ENCODE data around the gene DROSHA.
"Not testable (repeated sequence)": the region's sequence is repeated elsewhere in the genome, so short reads cannot be mapped to it uniquely, and the experiment has no call there.

DROSHA gene

DNA sequence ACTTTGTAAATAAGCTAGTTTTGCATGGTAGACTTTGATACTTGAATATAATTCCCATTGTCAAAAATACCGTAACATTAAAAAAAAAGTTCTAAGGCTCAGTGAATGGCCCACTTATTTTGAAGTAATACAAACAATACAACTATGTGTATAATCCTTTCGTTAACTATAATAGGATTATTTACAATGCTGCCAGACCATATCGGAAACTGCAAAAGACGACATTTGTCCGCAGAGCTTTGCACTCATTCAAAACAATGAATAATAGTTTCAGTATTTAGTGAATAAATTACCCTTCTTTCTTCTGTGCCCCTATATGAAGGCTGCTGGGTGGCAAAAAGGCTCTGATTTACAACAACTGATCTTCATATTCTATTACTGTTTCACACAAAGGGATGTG, 121.8 kb downstream of the DROSHA start:
- DNase-seq = no peak

DNA sequence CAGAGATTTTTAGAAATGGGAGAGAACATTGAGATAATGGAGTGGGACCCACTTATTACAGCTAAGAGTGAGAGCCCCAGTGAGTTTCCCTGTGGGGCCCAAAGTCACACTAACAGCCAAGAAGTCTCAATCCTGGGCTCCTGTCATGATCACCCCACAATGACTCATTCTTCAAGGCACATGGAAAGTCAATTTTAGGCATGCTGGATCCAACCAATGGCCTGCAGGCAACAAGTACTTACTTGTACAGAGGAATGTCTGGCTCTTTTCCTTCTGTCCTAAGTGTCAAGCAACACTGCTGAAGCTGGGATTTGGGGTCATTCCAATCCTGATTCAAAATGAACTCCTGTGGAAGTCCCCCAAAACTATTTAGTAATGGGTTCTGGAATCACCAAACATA, 123.1 kb downstream of the DROSHA start:
- DNase-seq = no peak

DNA sequence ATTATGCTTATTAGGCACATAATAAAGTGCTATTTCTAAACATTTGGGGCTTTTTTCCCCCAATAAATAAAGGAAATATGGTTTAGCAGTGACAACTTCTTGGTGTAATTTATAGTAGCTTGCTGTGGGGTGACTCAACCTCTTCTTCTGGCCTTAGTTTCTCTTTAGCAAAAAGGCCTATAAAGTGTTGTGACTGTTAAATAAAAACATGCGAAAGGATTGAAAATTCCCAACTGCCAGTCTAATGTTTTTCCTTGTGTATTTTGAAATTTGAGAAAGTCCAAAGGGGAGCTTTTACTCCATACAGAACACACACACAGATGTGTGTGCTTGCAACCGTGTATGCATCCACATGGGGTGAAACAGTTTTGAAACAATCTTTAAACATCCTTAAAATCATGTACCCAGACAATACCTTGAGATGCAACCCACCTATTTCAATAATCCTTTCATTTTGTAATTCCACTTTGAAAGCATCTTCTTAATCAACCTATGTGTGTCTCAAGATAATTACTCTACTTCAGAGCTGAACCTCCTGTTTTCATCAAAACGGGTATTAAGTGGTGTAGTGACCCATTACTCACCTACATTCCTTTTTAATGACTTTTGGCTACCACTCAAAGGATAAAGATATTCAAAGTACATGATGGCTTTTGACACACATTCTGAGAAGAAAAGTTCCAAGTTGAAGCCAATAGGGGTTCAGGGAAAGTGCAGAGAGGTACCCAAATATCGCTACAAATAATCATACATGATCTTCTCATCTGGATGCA, 123.8 kb downstream of the DROSHA start:
- no peak for DNase-seq

DNA sequence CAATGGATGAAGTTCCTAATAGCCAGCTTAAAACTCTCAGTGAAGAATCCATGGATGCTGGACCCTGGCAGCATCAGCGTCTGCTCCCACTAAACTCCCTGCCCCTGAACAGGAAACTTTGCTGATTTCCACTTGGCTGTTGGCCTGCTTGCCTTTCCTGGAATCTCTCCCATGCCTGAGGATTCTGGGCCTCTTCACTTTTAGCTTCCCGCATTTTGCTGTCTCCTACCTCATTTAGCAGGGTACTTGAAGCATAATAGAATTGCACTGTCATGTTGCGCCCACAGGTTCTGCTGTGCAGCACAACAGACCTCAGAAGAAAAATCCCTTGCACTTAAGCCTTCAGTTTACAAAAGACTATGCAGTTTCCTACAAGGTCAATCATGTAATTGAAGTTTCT, 127.6 kb downstream of the DROSHA start:
- no peak for DNase-seq

DNA sequence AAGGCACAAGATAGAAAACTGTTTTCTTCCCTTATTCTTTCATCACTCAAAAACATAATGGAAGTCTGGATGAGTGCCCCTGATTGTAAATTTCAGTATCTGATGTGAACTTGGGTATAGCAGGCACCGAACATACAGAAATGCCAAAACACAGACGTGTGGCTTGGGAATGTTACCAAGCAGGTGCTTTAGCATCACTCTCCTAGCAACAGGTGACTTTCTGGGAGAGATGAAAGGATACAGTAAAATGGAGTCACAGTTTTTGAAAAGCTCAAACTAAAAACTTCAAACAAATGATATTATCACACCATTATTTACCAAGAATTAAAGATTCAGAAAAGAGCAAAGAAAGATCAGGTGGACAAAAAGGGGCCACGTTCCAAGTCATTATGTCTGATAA, 130.2 kb downstream of the DROSHA start:
- no peak for DNase-seq

DNA sequence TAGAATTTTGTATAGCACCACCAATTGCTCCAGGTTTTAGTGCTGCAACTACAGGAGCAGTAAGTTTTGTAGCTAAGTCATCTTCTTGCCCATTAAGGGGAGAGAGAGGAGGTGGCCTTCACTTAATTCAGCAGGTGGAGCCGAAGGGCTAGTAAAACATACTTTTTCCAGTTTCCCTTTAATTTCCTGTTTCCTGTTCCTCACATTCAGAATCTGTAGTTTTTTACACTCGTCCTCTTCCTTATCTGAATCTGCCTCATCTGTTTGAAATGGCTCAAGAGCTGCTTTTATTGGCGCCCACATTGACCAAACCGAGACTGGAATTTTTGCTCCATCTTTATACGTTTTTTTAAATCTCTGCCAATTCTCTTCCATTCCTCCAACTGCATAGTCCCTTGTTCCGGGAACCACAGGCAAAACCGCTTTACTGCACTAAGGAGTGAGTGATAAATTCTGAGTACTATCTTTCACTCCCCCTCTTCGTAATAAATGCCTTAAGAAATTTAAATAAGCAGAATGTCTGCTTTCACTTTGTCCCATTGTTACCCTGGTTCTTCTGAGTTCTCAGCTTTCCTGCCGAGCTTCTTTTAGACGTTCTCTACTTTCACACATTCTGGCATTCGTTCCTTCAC, 133.9 kb downstream of the DROSHA start:
- no peak for DNase-seq

DNA sequence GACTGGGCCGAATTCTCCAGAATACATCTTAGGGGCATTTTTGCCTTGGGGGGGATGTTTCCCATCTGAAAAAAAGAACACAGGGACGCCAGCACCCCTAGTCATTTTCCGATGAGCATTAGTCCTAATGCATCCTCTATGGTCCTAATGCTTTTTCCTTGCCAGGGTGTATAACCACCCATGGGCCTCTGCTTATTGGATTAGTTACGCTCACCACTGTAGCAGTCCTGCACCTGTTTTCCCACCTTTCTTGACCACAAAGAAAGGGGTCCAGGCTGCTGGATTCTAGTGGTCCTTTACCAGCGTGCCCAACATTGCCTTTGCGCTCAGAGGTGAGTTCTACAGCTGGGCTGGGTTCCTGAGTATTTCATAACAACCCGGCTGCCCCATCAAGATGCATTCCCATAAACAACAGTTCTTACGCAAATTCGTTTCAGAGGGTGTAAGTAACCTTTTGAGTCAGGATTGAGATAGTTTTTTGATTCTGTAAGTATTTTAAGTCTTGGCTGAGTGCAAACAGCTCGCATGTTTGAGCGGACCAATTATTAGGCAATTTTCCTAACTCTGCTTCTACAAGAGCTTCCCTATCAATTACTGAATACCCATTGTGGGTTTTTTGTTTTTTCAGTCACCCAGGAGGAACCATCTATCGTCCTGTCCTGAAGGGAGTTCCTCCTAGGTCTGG, 135.1 kb downstream of the DROSHA start:
- no peak for DNase-seq

DNA sequence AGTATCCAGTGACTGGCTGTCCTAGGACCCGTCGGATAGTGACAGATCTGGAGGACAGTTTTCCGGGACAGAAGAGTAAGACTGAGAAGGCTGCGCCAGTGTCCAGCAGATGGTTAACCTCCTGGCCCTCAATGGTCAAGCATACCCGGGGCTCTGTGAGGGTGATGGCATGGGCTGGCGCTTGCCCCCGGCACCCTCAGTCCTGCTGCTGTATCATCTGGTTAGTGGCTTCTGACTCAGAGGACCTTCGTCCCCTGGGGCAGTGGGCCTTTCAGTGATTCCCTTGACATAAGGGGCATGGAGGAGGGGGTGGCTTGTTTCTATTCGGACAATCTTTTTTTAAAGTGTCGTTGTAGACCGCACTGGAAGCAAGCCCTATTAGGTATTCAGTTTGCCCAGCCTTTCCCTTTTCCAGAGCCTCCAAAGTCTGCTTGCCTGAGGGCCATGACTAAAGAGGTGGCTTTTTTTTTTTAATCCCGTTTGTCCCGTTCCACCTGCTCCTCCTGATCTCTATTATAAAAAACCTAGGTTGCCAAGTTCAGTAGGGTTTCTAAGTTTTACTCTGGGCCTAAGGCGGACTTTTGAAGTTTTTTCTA, 136.3 kb downstream of the DROSHA start:
- DNase-seq = not testable (repeated sequence)

DNA sequence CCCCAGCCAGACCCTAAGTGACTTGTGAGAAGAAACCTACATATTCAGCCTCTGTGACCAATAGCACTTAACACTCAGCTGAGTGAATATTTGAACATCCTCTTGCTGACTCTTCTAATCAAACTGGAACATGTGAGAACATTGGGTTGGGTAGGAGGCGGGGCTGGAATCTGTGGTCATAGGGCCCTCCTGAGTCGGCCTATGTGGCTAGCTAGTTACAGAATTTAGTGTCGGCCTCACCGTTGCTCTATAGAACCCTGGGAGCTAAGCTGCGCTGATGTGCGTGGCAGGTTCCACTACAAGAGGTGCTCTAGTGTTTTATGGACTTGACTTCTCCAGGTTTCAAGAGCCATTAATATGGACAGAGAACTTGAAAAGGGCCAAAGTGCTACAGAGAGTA, 138.8 kb downstream of the DROSHA start:
- DNase-seq = no peak

DNA sequence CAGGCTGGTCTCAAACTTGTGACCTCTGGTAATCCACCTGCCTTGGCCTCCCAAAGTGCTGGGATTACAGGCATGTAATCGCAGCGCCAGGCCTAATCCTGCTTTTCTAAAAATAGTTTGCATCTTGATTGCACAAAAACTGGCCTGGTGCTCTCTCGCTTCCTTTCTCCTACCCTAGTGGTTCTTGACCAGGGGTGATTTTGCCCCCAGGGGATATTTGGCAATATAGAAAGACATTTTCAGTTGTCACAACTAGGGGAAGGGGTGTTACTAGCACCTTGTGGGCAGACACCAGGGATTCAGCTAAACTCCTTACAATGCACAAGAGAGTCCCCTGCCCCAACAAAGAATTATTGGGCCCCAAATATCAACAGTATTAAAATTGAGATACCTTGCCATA, 139.8 kb downstream of the DROSHA start:
- DNase-seq = no peak

DNA sequence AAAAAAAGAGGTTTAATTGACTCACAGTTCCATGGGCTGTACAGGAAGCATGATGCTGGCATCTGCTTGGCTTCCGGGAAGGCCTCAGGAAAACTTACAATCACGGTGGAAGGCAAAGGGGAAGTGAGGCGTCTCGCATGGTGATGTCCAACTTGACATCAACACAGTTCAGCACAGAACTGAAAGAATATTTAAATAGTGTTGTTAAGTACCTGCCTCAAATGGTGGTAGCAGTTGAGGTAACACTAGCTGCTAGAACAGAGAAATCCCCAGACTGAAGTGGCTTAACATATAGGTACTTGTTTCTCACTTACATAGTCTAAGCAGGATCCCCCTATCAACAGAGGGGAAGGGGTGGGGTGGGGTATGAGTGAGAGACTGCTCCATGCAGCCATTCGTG, 141.6 kb downstream of the DROSHA start:
- no peak for DNase-seq

DNA sequence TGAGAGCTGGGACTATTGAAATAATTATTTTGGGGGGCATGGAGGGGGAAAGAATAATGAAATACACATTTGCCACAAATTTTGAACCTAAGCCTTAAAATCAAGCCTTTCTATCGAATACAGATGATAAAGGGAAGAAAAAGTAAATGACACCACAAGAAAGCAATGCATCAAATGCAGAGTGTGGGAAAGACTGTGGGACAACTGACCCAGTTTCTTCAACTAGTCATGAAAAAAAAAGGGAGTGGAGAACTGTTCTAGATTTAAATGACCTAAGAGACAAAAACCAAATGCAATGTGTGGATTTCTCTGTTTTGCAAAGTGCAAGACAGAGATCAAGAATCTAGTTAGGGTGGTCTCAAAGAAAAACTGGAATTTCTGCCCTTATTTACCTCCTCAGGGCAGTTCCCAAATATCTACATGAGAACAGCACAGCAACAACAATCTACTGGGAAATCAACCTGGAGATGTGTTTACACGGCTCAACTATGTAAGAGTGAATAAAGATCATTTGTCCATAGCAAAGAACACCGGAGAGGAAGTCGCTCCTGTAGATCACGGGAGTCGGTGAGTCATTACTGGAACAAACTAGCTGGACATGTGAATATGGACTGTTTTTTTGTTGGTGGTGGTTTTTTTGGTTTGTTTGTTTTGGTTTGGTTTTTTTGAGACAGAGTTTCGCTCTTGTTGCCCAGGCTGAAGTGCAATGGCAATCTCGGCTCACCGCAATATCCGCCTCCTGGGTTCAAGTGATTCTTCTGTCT, 145.9 kb downstream of the DROSHA start:
- DNase-seq = no peak

DNA sequence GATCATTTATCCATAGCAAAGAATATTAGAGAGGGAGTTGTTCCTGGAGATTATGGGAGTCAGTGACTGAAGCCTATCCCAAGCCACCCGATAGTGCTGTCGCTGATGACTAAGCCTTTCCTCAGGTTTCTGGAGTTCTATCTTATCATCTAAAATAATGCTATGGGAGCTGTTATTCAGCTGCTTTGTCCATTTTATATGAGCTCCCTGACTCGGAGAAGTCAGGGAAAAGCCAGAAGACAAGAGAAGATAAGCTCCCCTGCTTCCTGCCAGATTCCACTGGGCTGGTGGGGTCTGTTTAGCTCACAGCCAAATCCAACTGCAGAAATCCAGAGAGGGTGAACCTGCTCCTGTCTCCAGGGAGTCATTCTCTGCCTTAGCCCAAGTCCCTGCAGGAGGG, 148.2 kb downstream of the DROSHA start:
- DNase-seq = no peak

DNA sequence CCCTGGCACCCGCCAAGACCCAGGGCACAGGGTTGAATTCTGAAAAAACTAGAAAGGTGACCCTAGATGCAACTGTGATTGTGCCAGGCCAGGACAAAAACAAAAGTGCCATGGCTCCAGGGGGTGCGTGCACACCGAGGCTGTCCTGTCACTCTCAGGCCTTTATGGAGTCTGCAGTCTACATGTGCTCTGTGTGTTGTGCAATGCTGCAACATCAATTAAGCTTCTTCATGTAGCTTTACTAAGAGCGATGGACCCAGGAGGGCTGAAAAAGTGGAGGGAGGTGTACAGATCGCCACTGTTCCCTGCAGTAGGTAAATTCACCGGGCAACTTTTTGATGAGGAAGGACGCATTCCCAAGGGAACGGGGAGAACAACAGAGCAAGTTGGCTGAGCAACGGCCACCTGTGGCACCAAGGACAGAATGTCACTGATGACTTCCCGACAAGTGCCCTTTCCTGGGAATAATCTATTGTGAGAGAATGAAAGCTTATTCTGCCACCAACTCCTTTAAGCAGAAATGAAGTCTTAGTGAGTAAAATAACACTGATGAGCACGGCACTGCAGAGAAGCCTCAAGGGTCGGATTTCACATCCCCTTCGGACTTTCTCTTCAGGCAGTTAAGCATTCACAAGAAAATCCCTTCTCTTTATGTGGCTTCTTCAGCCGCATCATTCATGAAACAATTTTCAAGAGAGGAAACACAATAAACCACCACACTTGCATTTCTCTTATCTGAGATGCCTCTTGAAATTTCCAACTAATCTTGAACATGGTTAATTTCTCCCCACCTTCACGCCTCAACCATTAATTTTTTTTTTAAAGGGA, 149.6 kb downstream of the DROSHA start:
- no peak for DNase-seq

DNA sequence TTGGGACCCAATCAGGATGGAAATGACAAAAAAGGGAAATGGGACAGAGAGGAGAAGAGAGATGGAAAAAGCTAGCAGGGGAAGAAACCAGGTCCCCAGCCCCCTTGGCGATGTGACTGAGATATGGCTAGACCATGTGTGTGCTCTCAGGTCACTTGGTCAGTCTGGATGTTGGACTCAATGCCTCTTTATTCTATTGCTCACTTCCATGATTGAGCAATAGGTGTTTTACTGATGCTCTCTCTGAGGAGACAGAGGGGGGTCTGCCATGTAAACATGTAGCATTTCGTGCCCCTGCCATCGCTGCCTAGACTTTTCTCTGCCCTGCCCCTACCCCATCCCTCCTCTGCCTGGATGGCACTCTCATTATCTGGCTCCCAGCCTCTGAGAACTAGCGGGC, 150.6 kb downstream of the DROSHA start:
- DNase-seq = no peak

DNA sequence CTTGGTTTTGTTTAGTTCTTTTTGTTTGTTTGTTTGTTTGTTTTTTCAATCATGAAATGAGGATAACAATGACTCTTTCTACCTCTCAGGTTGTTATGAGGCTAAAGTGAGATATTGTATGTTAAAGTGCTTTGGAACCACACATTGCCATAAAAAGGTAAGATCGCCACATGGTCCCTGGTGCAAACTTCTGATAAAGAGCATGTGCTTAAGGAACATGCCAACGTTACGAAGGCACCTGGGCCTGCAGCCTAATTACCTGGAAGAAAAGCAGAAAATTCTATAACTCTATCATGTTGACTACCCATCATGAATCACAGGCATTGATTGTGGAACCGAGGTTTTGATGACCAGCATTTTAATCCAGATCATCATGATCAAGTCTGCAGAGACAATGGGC, 151.8 kb downstream of the DROSHA start:
- DNase-seq = no peak

DNA sequence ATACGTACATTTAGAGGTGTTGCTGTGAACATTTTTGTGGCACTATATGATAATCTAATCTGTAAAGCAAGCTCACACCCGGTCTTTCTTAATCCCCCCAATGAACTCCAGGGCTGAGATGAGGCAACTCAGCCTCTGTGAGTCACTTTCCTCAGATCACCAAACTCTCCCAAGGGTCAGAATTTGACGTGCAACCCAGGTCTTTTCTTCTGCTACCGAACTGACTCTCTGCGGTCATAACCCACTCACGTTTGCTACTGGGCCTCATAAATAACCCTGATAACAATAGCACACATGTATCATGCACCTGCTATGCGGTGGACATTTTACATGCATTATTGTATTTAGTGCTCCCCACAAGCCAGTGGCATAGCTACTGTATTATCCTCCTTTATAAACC, 153.1 kb downstream of the DROSHA start:
- no peak for DNase-seq

DNA sequence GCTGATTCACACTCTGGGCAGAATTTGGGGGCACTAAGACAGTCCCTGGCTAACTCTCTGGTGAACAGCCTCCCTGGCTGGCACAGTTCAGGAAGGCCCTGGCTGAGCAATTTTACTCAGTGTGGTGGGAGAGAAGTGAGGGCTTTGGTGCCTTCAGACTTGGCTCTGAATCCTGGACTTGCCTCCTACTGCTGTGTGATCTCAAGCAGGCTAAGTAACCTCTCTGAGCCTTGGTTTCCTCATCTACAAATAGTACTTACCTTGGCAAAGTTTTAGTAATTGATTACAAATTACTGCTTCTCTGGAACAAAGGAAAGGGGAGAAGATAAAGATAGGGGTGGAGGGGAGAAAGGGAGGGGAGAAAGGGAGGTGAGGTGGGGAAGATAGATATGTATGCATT, 153.8 kb downstream of the DROSHA start:
- DNase-seq = no peak

DNA sequence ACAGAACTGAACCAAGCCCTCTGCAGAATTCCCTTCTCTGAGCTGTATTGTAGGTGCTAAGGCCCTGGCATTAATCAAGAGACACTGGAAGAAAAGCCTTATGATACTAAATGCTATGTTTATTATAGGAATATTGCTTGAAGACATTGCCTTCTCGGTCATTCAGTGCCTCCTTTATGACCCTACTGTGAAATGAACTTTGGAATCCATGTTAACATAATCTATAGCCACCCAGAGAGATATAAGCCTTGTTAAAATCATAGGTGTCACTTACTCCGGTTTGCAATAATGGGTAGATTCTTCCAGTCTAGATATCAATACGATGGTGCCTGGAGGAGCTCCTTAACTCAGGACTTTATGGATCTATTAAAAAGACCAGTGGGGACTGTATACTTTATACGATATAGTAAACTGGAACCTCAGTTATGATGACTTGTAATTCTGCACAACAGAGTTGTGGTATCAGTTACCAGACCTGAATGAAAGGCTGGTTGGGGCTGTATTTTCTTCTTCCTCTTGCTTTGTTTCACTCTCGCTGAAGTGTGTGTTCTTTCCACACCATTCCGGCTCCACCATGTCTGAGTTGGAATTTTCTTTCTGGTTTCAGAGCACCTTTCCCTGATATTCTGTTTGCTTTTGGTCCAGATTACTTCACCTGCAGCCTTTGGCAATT, 154.5 kb downstream of the DROSHA start:
- no peak for DNase-seq

DNA sequence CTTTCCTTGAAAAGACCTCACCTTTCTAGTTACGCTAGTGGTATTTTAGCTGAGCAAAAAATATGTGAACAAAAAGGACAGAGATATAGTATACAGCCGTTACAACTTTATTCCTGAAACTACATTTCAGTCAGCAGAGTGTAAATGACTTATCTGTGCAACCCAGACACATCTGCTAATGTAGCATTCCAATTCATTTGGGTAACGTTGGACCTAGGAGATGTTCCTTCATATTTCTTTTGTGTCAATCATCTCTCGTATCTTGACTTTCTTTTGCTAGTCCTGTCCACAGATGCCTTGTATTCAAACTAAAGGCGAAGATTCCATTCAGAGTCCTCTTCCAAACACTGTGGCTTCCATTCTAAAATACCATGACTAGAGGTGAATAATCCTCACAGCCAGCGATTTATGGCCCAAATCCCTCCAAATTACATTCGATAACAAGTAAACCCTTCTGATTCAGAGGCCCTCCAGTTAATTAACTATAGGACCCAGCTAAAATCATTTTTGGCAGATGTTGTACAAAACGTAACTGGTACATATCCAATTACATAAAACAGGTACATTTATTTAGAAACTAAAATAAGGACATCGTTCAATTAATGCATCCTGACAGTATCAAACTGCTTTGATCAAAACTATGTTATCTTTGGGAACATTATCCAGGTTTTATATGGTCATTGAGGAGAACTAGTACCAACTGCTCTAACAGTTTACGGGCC, 155.7 kb downstream of the DROSHA start:
- no peak for DNase-seq

DNA sequence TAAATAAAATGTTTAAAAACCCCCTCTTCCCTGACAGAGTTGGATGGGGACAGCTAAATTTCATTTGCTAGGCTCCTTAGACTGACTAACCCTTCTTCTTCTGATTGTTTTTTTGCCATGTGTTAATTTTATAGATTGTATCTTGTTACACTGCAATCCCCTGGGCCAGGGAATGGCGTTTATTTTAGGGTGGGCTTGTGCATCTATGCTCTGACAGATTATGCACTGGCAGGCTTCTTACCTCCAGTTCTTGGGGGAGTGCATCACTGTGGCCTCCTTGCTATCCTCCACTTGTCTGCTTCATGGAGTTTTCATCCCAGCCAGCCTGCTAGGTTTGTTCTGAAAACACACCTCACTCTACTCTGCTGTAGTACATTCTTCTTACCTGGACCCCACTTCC, 159.8 kb downstream of the DROSHA start:
- no peak for DNase-seq

Measured in activated CD8-positive, alpha-beta memory T cell treated with anti-CD3 and anti-CD28 coated beads, Interleukin-2, amount 50 U/mL, for 48 hours (primary cell).